ENCODE results near the gene ACKR2.

ACKR2 gene

GRCh38 chr3:42786631-42787030 is 22.6 kb upstream of the ACKR2 start:
- no peak for TF ChIP-seq GATA1 (IDR thresholded peaks at IDR 0.05; ENCODE audit: low read depth, low read length)

GRCh38 chr3:42790714-42791229 is 18.5 kb upstream of the ACKR2 start:
- DNase-seq: no peak
- TF ChIP-seq POLR2A (IDR thresholded peaks at IDR 0.05; ENCODE audit: low read length) (no peak), GATA1 (IDR thresholded peaks at IDR 0.05; ENCODE audit: low read depth, low read length) (no peak)

More at GRCh38 chr3:42786631-42787030, 22.6 kb upstream of the ACKR2 start:
- no peak for DNase-seq

DNA sequence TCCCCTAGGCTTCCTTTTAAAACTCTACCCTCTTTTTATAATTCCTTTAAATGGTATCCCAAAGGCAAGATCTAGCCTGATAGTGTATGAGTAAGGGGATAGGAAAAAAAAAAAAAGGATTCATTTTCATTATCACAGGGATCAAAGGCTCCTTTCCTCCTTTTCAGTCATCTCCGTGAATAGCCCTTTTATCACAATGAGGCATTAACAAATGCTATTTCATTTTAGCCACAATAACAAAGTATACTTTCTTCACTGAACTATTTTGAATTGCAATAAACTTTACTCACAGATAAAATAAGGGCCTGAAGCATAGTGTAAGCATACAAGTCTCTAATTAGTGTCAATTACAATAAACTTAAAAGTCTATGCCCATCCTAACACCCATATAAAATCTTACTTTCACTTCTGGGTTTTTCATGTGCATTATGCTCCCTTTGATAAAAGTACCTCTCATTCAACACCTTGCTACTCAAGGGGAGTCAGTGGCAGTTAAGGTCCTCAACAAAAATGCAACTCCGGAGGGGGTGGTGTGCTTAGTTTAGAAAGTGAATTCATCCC is 13.5 kb upstream of the ACKR2 start:
- no peak for DNase-seq
- TF ChIP-seq GATA1 (IDR thresholded peaks at IDR 0.05; ENCODE audit: low read depth, low read length): no peak
- TF ChIP-seq POLR2A (IDR thresholded peaks at IDR 0.05; ENCODE audit: low read length): no peak

DNA sequence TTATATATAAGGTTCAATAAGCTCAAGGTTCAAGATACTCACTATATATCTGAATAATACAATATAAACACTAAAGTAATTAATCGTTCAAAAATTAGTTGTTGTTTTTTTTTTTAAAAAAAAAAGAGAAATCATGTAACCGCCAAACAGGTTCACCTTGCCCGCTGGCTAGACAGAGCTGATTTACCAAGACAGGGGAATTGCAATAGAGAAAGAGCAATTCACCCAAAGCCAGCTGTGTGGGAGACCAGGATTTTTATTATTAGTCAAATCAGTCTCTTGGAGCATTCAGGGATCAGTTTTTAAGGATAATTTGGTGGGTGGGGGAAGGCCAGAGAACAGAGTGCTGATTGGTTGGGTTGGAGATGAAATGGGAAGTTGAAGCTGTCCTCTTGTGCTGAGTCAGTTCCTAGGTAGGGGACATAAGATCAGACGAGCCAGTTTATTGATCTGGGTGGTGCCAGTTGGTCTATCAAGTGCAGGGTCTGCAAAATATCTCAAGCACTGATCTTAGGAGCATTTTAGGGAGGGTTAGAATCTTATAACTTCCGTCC is 12.8 kb upstream of the ACKR2 start:
- peak in 1 of 2 experiments; percentile 17 for DNase-seq
- TF ChIP-seq GATA1 (IDR thresholded peaks at IDR 0.05; ENCODE audit: low read depth, low read length) (no peak), POLR2A (IDR thresholded peaks at IDR 0.05; ENCODE audit: low read length) (no peak)

DNA sequence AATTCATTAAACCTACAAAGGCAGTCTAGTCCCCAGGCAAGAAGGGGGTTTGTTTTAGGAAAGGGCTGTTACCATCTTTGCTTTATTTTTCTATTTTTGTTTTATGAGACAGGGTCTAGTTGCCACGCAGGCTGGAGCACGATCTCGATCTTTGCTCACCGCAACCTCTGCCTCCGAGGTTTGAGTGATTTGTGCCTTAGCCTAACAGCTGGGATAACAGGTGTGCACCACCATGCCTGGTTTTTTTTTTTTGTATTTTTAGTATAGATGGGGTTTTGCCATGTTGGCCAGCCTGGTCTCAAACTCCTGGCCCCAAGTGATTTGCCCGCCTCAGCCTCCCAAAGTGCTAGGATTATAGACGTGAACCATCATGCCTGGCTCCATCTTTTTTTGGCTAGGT is 9.9 kb upstream of the ACKR2 start:
- TF ChIP-seq GATA1 (IDR thresholded peaks at IDR 0.05; ENCODE audit: low read depth, low read length): no peak
- TF ChIP-seq POLR2A (IDR thresholded peaks at IDR 0.05; ENCODE audit: low read length): no peak
- DNase-seq: no peak

DNA sequence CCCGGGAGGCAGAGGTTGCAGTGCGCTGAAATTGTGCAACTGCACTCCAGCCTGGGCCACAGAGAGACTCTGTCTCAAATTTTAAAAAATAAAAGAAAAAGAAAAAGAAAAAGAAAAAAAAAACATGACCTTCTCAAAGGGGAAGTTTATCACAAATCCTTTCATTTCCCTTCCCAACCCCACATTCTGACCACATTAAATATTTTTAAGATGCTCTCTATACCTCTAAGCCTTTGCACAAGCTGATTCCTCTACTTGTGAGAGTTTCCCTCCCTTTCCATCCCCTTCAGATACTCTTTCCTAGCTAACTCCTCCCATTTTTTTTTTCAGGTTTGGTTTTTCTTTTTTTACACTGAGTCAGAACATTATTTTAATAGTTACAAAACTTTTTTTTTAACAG is 9.0 kb upstream of the ACKR2 start:
- DNase-seq: no peak
- no peak for TF ChIP-seq POLR2A (IDR thresholded peaks at IDR 0.05; ENCODE audit: low read length)
- TF ChIP-seq GATA1 (IDR thresholded peaks at IDR 0.05; ENCODE audit: low read depth, low read length): no peak

- no peak for DNase-seq
- TF ChIP-seq POLR2A (IDR thresholded peaks at IDR 0.05; ENCODE audit: low read length): no peak
- TF ChIP-seq GATA1 (IDR thresholded peaks at IDR 0.05; ENCODE audit: low read depth, low read length): no peak
These were observed 8.1 kb upstream of the ACKR2 start for GRCh38 chr3:42801048-42801620.

DNA sequence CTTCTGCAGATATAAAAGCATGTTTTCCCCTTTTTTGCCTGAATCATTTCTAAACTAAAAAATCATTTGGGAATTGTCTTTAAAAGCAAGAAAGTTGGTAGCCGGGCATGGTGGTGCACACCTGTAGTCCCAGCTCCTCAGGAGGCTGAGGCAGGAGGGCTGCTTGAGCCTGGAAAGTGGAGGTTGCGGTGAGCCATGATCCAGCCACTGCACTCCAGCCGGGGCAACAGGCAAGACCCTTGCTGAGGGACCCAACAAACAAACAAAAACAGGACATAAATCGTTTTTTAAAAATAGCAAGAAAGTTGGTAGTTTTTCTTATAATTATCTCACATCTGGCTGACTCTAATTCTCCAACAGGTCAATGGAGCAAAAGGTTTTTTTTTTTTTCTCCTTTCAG is 7.5 kb upstream of the ACKR2 start:
- DNase-seq: no peak

GRCh38 chr3:42802876-42803413 is 6.3 kb upstream of the ACKR2 start:
- no peak for DNase-seq
- TF ChIP-seq POLR2A (IDR thresholded peaks at IDR 0.05; ENCODE audit: low read length) (no peak), GATA1 (IDR thresholded peaks at IDR 0.05; ENCODE audit: low read depth, low read length) (no peak)

More for the DNA sequence above, 7.5 kb upstream of the ACKR2 start:
- no peak for TF ChIP-seq POLR2A (IDR thresholded peaks at IDR 0.05; ENCODE audit: low read length)
- TF ChIP-seq GATA1 (IDR thresholded peaks at IDR 0.05; ENCODE audit: low read depth, low read length): no peak

DNA sequence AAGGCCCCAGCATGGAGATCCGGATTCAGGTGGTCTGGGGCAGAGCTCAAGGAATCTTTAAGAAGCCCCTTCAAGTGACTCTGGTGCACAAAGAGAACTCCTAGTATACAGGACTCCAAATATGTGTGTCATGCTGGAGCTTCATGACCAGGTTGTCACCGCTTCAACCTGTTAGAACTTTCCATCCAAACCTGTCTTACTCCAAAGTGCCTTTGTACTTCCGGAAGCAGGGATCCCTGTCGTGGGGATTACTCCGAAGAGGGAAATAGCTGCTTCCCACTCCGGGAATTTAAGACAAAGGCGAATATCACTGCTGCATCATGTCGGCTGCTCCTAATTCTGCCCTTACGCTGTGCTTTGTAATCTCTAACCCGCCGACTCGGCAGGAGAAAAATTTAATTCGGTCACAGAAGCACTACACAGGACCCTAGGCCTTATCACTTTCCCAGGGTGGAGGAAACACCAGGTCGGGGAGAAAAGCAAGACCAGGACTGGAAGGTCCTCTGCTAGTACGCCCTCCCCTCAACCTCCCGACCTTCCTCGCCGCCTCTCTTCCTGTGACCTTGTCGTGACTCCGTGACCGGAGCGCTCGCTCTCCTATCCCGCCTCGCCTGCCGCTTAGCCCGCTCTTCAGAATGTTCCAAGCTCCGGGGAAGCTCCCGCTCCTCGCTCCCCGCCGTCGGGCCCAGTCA is 5.7 kb upstream of the ACKR2 start:
- DNase-seq: peak; percentile 80 to 81
- TF ChIP-seq GATA1 (IDR thresholded peaks at IDR 0.05; ENCODE audit: low read depth, low read length): no peak
- no peak for TF ChIP-seq POLR2A (IDR thresholded peaks at IDR 0.05; ENCODE audit: low read length)

- no peak for TF ChIP-seq GATA1 (IDR thresholded peaks at IDR 0.05; ENCODE audit: low read depth, low read length)
- TF ChIP-seq POLR2A (IDR thresholded peaks at IDR 0.05; ENCODE audit: low read length): peak; percentile 96
- DNase-seq: peak; percentile 98 to 99
These were observed 5.0 kb upstream of the ACKR2 start, which contains the start of gene HIGD1A for GRCh38 chr3:42804106-42804830. Gene HIGD1A, minus strand, starts transcription at chr3:42804490. Its CDS starts 10,237 bp downstream, at chr3:42794253.

DNA sequence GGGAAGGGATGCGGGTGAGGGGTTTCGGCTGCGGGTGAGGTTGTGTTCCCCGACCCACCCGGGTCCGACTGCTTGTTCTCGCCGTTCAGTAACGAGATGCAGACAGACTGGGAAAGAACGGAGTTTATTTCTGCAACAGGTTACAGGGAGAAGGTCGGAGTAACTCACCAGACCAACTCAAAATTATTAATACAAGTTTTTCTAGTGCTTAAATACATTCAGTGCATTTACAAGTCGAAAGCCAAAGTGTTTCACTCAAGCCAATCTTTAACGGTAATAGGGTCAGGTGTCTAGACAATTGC is 4.5 kb upstream of the ACKR2 start:
- DNase-seq: no peak
- no peak for TF ChIP-seq GATA1 (IDR thresholded peaks at IDR 0.05; ENCODE audit: low read depth, low read length)
- no peak for TF ChIP-seq POLR2A (IDR thresholded peaks at IDR 0.05; ENCODE audit: low read length)

DNA sequence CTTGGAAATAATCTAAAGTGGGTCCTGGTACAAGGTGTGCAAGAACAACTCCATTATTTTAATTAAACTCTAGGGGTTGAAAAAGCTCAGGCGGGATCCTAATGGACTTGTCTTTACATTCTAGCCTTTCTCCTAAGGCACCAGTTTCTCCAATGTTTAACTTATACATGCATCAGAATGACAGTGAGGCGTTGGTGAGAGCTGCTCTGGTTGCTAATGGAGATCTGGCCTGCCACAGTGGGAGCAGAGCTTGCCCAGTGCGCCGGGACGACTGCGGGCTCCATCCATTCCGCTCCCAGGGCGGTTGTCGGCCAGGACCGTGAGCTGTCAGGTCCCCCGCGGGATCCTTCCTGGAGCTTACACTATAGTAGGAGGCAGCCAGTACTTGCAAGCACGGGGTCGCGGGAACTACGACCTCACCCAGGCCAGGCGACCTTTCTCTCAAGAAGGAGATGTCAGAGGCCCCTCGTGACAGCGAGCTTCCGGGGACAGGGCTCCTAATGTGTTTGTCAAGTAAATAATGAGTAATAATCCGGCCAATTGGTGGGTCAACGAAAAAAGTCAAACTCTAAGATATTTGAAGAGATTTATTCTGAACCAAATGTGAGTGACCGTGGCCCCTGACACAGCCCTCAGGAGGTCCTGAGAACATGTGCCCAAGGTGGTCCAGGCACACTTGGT is 4.0 kb upstream of the ACKR2 start:
- DNase-seq: peak in 1 of 2 experiments; percentile 47
- TF ChIP-seq POLR2A (IDR thresholded peaks at IDR 0.05; ENCODE audit: low read length) (no peak), GATA1 (IDR thresholded peaks at IDR 0.05; ENCODE audit: low read depth, low read length) (no peak)

All from erythroblast (primary cell).